Measurements from ENCODE around the gene BCOR.

- TF ChIP-seq CTCF (IDR thresholded peaks at IDR 0.05) (no peak), SIN3A (IDR thresholded peaks at IDR 0.05; ENCODE audit: borderline replicate concordance, insufficient read depth, low read depth, low read length) (no peak), POLR2AphosphoS5 (IDR thresholded peaks at IDR 0.05; ENCODE audit: low read depth, low read length) (no peak), REST (IDR thresholded peaks at IDR 0.05; ENCODE audit: insufficient read depth in 1 of 2, low read depth in 2 of 2, low read length in 1 of 2) (no peak)
Measured at GRCh38 chrX:40140706-40141499, 43.1 kb upstream of the BCOR start.
